Glutamatergic neuron (in vitro differentiated cells): ENCODE results near the gene ZC3H10. TPM values are rescaled to one million over a fixed set of nuclear protein-coding genes. Genes with fewer than 3 reads are reported as not detected.
"Not testable (repeated sequence)": the region's sequence is repeated elsewhere in the genome, so short reads cannot be mapped to it uniquely, and the experiment has no call there.

Experiments
- DNase-seq: peaks from one replicate; pipeline ENCODE4 v3.0.0; 2022
- H3K27ac Mint-ChIP-seq: one replicate; pipeline ENCODE4 v1.8.0; 2020; ENCODE audit warnings: mild to moderate bottlenecking, mixed read lengths, inconsistent platforms; ENCODE audit not compliant: unreplicated experiment
- H3K27me3 Mint-ChIP-seq: one replicate; pipeline ENCODE4 v1.8.0; 2020; ENCODE audit warnings: mild to moderate bottlenecking, moderate library complexity, mixed read lengths, inconsistent platforms; ENCODE audit not compliant: unreplicated experiment
- H3K36me3 Mint-ChIP-seq: one replicate; pipeline ENCODE4 v1.8.0; 2020; ENCODE audit warnings: mild to moderate bottlenecking, mixed read lengths, inconsistent platforms; ENCODE audit not compliant: unreplicated experiment
- H3K4me1 Mint-ChIP-seq: one replicate; pipeline ENCODE4 v1.8.0; 2020; ENCODE audit warnings: mild to moderate bottlenecking, low read depth, mixed read lengths, inconsistent platforms; ENCODE audit not compliant: unreplicated experiment
- H3K4me3 Mint-ChIP-seq: one replicate; pipeline ENCODE4 v1.8.0; 2020; ENCODE audit warnings: mild to moderate bottlenecking, mixed read lengths, inconsistent platforms; ENCODE audit not compliant: unreplicated experiment
- H3K9me3 Mint-ChIP-seq: one replicate; pipeline ENCODE4 v1.8.0; 2020; ENCODE audit warnings: mild to moderate bottlenecking, moderate library complexity, mixed read lengths, inconsistent platforms; ENCODE audit not compliant: unreplicated experiment
- CTCF ChIP-seq: fragments of 200-600 bp; sonication (generic); IDR thresholded peaks from one replicate; pipeline ENCODE4 v1.5.0; 2021; ENCODE audit not compliant: partially characterized antibody, unreplicated experiment
- total RNA-seq: library from RNA; stranded (reverse); fragmentation: NEBNext Ultra II Directional; extraction: Animal tissue kit (Norgen Biotek cat#: 25700); gene quantifications from one replicate; pipeline ENCODE4 v1.2.1, GENCODE V29; 2021; ENCODE audit not compliant: unreplicated experiment

The ZC3H10 gene
- total RNA-seq, 1 donor from 2014 or later = 11.1 TPM

- Mint-ChIP-seq H3K4me3 (peak overlapping the region; percentile 98), H3K27me3 (peaks cover 15% of the 10 kb centered on the region), H3K9me3 (peaks cover 17% of the 10 kb centered on the region), H3K27ac (peak overlapping the region; percentile 99), H3K4me1 (peaks cover 18% of the 10 kb centered on the region), H3K36me3 (no peaks in the 10 kb centered on the region)
- TF ChIP-seq CTCF = no peak
- DNase-seq = no peak
Observed at GRCh38 chr12:56115329-56115728, 2.7 kb upstream of the ZC3H10 start.

GRCh38 chr12:56116267-56117081 lies 1.6 kb upstream of the ZC3H10 start, which contains the start of gene RPL41:
Gene RPL41, plus strand, starts transcription at chr12:56116633.
- no peak for TF ChIP-seq CTCF

GRCh38 chr12:56117082-56117706 lies 872 bp upstream of the ZC3H10 start:
- Mint-ChIP-seq H3K4me3 (peak overlapping the region; percentile 98), H3K4me1 (peaks cover 18% of the 10 kb centered on the region), H3K27me3 (peaks cover 15% of the 10 kb centered on the region), H3K9me3 (peaks cover 17% of the 10 kb centered on the region), H3K27ac (peak overlapping the region; percentile 99)
- DNase-seq, H3K36me3 Mint-ChIP-seq: not testable (repeated sequence)

More at GRCh38 chr12:56116267-56117081, 1.6 kb upstream of the ZC3H10 start, which contains the start of gene RPL41:
- H3K9me3 Mint-ChIP-seq = peaks cover 17% of the 10 kb centered on the region
- peak within 1 kb of the TSS; percentile 98 for H3K4me3 Mint-ChIP-seq
- peak within 1 kb of the TSS; percentile 99 for H3K27ac Mint-ChIP-seq
- peak; percentile 92 for DNase-seq
- no peaks in the 10 kb centered on the region for H3K36me3 Mint-ChIP-seq
- H3K27me3 Mint-ChIP-seq = peaks cover 15% of the 10 kb centered on the region
- H3K4me1 Mint-ChIP-seq = peaks cover 18% of the 10 kb centered on the region

GRCh38 chr12:56118688-56119357 lies 757 bp downstream of the ZC3H10 start:
- Mint-ChIP-seq H3K4me1 (peaks cover 18% of the 10 kb centered on the region), H3K27me3 (peaks cover 15% of the 10 kb centered on the region), H3K9me3 (peaks cover 17% of the 10 kb centered on the region), H3K27ac (peak overlapping the region; percentile 88), H3K4me3 (peak overlapping the region; percentile 98), H3K36me3 (no peaks in the 10 kb centered on the region)
- DNase-seq = no peak
- TF ChIP-seq CTCF = no peak

GRCh38 chr12:56119361-56119796 lies 1.3 kb downstream of the ZC3H10 start:
- Mint-ChIP-seq H3K27ac (peak overlapping the region; percentile 62), H3K4me3 (peak overlapping the region; percentile 98), H3K36me3 (no peaks in the 10 kb centered on the region), H3K9me3 (peaks cover 17% of the 10 kb centered on the region), H3K4me1 (peaks cover 18% of the 10 kb centered on the region), H3K27me3 (peaks cover 15% of the 10 kb centered on the region)
- TF ChIP-seq CTCF = peak; percentile 75
- peak; percentile 51 for DNase-seq
